HFF-Myc (cell line): Measurements from ENCODE around the gene PDE4A.
"Not testable (repeated sequence)": the region's sequence is repeated elsewhere in the genome, so short reads cannot be mapped to it uniquely, and the experiment has no call there.

Source experiments
- DNase-seq: peaks from one replicate; pipeline ENCODE4 v3.0.0-alpha.2; 2011; ENCODE audit warnings: low read depth; ENCODE audit errors: extremely low read depth
- H3K4me3 ChIP-seq: replicated peaks from 2 replicates; pipeline ENCODE4 v1.5.1; 2011; ENCODE audit warnings: low read depth, mild to moderate bottlenecking, control low read depth, low read length
- CTCF ChIP-seq: IDR thresholded peaks from 2 replicates; pipeline ENCODE4 v1.5.1; 2012; ENCODE audit warnings: mild to moderate bottlenecking, low read depth, low read length, control low read depth; ENCODE audit errors: missing control alignments

PDE4A gene

DNA sequence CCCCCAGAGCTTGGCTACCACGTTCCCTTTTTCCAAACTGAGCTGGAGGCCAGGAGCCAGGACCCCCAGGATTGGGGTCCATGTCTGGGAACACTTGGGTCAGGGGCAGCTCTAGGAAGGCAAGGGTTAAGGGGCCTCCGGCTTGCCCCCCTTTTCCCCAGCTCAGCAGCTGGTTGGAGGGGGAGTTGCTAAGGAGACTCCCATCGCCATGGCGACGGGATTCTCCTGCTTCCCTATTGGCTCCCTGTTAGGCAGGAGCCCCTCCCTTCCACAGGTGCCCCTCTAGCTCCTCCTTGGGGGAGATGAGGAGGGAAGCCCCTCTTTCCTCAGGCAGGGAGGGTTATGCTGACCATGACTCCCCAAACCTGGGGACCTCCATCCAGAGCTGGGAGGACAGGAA, 33.9 kb downstream of the PDE4A start:
- no peak overlapping the region for H3K4me3 ChIP-seq
- no peak for DNase-seq
- no peak for TF ChIP-seq CTCF

DNA sequence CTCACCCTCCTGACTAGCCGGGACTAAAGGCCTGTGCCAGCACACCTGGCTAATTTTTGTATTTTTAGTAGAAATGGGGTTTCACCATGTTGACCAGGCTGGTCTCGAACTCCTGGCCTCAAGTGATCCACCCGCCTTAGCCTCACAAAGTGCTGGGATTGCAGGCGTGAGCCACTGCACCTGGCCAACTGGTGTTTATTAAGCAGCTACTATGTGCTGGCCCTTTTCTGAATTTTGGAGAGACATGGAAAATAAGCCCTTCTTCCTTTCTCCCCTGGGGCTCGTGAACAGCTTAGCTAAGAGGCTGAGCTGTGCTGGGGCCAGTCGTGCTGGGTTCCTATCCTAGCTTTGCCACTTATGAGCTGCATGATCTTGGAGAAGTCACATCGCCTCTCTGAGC, 38.4 kb downstream of the PDE4A start:
- DNase-seq, H3K4me3 ChIP-seq: not testable (repeated sequence)

- TF ChIP-seq CTCF: no peak
- H3K4me3 ChIP-seq: no peak overlapping the region
- DNase-seq: no peak
Measured at GRCh38 chr19:10460714-10461046, 40.3 kb downstream of the PDE4A start.

DNA sequence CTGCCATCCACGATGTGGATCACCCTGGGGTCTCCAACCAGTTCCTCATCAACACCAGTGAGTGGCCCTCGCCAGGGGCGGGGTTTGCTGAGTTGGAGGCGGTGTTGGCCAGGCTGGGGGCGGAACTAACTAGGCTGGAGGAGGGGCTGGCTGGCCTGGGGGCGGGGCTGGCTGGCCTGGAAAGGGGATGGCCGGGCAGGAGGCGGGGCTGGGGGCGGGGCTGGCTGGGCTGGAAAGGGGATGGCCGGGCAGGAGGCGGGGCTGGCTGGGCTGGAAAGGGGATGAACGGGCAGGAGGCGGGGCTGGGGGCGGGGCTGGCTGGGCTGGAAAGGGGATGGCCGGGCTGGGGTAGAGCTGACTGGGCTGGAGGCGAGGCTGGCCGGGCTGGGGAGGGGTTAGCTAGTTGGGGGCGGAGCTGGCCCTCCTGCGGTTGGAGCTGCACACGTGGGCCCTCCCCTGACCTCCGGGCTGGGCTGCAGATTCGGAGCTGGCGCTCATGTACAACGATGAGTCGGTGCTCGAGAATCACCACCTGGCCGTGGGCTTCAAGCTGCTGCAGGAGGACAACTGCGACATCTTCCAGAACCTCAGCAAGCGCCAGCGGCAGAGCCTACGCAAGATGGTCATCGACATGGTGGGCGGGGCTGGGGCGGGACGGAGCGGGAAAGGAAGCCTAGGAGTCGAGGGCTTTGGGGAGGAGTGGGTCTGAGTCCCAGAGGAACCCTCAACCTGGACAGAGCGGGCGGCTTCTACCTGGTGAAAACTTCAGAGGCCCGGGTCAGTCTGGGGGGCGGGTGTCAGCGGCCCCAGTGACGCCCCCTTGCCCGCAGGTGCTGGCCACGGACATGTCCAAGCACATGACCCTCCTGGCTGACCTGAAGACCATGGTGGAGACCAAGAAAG, 41.0 kb downstream of the PDE4A start:
- peak overlapping the region; percentile 7; the same call in 1 of the 2 replicates for H3K4me3 ChIP-seq
- peak; percentile 75 for DNase-seq
- no peak for TF ChIP-seq CTCF

GRCh38 chr19:10462042-10462441, 41.7 kb downstream of the PDE4A start:
- not testable (repeated sequence) for H3K4me3 ChIP-seq, DNase-seq

GRCh38 chr19:10462557-10462956, 42.2 kb downstream of the PDE4A start:
- no peak for TF ChIP-seq CTCF
- DNase-seq: no peak
- no peak overlapping the region for H3K4me3 ChIP-seq

GRCh38 chr19:10464456-10464855, 44.1 kb downstream of the PDE4A start:
- H3K4me3 ChIP-seq: no peak overlapping the region
- no peak for TF ChIP-seq CTCF
- no peak for DNase-seq

DNA sequence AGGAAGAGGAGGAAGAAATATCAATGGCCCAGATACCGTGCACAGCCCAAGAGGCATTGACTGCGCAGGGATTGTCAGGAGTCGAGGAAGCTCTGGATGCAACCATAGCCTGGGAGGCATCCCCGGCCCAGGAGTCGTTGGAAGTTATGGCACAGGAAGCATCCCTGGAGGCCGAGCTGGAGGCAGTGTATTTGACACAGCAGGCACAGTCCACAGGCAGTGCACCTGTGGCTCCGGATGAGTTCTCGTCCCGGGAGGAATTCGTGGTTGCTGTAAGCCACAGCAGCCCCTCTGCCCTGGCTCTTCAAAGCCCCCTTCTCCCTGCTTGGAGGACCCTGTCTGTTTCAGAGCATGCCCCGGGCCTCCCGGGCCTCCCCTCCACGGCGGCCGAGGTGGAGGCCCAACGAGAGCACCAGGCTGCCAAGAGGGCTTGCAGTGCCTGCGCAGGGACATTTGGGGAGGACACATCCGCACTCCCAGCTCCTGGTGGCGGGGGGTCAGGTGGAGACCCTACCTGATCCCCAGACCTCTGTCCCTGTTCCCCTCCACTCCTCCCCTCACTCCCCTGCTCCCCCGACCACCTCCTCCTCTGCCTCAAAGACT, 46.9 kb downstream of the PDE4A start:
- no peak for TF ChIP-seq CTCF
- H3K4me3 ChIP-seq: no peak overlapping the region
- no peak for DNase-seq
